ENCODE results near the gene PLA2G6.
"Not testable (repeated sequence)": the region's sequence is repeated elsewhere in the genome, so short reads cannot be mapped to it uniquely, and the experiment has no call there.

Gene PLA2G6

DNA sequence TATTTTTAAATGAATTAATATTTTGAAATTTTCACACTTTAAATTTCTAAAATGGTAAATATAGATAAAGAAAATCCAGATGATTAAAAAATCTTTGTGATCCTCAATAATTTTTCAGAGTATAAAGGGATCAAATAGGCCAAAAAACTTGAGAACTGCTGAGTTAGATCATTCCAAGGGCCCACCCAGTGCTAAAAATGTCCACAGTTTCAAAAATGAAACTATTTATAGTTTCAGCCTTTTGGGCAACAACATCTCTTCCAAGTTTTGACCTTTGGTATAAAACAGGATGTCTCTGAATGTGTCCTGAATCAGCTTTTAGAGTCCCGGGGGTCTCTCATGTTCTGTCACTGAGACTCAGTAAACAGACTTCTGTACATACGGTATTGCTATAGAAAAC, 50.2 kb downstream of the PLA2G6 start:
- DNase-seq, result no peak

DNA sequence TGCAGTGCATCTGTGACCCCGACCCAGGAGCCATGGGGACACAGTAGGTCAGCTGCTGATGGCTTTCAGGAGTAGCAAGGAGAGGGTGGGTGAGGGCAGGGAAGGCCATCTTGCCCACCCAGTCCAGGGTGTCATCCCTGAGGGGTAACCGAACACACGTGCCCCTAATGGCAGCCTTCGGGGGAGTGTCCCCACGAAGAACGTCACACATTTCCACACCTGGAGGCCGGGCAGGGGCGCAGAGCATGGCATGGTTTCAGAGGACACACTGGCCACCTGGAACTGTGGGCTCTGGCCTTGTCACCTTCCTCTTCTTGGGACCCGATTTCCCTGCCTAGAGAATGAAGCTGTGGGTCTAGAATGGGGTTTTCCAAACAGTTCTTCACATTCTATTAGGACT, 51.8 kb downstream of the PLA2G6 start:
- DNase-seq, result no peak

DNA sequence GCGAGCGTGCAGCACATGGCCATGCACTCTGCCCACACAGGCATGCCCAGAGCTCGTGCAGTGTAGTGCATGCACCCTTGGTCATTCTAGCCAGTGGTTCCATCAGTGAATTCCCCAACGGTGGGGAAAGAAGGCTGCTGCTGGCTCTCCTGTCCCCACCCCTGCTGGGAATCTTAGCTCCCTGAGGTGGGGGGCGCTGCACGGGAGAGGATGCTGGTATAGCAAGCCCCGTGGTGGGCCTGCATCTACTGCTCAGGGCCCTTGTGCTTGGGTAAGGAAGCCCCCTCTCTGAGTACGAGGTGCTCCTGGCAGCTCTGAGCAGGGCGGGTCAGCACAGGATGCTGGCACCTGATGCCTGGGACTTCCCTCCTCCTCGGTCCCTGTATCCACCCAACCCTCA, 52.6 kb downstream of the PLA2G6 start:
- no peak for DNase-seq

DNA sequence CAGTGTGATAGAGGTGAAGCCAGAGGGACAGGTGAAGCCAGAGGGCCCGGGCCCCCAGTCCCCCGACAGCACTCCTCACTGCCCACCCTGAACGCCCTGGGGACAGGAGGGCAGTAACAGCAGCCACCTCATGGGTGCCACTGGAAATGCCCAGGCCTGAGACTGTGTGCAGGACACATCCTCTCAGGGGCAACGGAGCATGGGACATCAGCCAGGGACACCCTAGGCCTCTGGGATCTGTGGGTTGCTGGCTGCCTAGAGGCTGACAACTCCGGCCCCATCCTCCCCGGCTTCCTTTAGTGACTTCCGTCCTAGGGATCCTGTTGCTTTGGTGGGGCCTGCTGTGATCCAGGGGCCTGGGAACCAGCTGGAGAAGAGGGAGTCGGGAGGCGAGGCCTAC, 53.8 kb downstream of the PLA2G6 start:
- DNase-seq, result no peak

DNA sequence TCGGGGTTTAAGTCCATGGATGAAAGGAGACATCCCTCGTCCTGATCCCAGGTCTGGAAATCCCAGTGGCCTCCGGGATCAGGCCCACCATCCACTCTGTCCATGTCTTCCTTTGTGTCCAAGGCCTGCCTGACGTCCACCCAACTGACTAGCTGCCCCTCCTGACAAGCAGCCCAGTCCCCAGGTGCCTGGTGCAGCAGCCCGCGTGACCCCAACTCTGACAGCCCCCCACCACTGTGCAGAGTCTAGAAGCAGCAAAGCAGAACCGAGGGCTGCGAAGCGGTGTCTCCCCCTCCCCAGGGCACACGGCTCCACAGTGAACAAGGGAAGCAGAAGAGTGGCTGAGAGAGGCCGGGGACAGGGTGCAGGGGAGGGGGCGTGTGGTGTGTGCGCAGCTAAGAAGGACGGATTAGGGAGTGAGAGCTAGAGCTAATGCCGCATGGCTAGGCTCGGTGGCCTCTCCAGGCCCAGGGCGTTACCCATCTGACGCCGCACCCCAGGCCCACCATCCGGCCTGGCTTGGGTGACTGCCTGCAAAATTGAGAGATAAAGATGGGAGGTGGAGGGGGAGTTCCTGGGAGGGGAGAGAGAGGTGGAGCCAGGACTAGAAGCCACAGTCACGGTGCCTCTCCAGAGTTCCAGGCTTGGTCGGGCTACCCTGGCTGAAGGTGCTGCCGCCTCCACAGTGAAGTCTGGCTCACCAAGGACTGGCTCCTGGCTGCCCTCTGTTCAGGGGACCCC, 54.5 kb downstream of the PLA2G6 start:
- DNase-seq, result no peak

DNA sequence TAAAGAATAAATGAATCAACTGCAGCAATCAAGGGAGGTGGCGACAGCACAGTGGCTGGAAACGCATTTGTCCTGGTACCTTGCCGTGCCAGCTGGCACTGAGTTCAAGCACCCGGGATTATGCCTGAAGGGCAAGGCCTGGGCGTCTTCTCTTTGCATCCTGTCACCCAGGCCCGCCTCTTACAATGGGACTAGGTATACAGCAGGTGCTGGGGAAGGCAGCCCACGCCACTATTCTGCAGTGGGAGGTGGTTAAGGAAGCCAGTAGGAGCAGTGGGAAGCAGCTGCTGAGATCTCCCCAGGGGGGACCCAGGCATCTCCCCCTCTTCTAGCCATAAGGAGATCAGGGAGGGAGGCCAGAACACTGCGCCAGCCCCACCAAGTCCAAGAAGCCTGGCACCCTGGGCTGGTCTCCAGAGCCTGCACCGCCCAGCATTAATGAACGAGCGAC, 55.9 kb downstream of the PLA2G6 start:
- no peak for DNase-seq

DNA sequence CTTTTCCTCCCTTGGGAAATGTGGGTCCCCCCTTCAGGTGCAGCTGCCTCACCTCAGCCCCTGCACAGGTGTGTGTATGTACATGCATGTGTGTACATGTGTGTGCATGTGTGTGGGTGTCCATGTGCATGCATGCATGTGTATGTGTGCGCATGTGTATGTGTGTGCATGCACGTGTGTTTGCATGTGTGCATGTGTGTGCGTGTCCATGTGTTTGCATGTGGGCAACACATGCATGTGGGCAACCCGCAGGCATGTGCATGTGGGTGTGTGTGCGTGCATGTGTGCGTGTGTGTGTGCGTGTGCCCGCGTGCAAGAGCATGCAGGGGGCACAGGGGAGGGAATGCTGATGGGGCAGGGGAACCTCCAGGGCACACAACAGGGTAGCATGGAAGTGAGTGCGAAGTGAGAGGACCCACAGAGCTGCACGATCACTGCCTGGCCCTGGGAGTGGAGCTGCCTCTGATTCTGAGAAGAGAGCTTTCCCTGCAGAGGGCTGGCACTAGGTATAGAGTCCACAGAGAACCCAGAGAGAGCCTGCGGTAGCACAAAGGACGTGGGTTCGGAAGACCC, 56.5 kb downstream of the PLA2G6 start:
- DNase-seq, result no peak

DNA sequence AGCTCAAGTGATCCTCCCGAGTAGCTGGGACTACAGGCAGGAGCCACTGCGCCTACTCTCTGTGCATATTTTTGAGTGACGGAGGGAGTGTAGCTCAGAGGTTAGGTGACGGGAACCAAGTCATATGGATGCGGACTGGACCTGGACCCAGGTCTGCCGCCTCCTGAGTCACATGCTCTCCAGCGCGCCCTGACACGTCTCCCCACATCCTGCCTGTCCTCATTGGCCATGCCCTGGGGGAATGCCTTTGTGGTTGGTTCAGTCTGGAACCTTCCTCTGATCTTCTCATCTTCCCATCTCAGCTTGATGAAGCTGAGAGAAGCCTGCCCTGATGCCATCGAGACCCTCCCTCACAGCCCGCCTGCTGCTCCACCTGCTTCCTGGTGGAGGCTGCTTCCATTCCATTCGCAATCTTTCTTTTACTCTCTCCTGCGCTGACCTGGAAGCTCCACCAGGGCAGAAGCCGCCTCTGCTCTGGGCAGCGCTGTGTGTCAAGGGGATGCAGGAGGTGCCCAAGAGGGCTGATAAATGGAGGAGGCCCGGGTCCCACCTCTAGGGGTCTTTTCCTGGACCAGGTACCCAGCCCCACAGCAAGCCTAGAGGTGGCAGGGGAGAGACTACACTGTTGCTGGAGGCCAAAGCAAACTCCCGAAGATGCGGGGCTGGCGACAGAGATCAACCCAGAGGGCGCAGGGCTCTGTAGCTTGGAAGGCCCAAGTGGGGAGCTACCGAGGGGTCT, 57.2 kb downstream of the PLA2G6 start:
- no peak for DNase-seq

DNA sequence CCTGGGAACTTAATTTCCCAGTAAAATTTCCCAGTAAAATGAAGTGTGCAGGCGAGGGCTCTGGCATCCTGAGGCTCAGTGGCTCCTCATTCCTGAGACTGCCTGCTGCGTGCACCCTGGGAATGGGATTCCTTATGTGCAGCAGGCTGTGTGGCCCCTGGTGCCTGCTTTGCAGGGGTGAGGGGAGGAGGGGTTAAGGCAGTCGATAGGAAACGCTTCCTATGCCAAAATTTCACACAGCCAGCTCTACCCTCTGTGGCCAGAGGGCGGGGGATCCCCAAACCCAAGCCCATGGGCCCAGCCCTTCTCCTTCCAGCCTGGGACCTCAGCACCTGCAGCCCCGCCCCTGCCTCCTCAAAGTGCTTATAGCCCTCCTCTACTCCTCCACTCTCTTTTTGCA, 59.0 kb downstream of the PLA2G6 start:
- DNase-seq, result no peak

DNA sequence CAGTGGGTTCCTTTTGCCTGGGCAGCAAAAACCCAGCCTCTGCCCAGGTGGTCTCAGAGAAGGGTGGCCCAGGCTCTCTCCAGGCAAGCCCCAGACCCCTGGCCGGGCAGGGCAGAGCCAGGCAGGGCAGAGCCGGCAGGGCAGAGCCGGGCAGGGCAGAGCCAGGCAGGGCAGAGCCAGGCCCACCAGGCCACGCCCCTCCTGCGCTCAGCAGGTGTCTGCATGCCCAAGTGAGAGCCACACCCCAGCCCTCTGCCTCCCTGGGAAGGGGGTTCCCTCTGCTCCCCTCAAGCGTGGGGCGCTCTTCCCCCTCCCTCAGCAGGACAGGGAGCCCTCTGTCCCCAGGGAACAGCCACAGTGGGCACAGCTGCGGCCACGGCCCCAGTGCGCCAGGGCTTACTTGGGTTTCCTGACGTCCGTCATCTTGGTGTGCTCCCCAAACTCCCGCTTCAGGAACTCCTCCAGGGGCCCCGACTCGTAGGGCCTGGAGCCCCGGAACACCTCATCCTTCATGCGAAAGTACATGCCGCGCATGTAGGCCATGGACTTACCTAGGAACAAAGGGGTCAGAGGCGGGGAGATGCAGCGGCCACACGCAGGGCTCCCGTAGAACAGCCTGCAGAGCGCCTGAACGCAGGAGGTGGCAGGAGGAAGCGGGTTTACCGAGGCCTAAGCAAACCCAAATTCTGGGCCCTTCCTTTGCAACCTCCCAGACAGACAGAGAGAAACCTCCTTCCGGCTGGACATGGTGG, 61.1 kb downstream of the PLA2G6 start:
- no peak for DNase-seq

DNA sequence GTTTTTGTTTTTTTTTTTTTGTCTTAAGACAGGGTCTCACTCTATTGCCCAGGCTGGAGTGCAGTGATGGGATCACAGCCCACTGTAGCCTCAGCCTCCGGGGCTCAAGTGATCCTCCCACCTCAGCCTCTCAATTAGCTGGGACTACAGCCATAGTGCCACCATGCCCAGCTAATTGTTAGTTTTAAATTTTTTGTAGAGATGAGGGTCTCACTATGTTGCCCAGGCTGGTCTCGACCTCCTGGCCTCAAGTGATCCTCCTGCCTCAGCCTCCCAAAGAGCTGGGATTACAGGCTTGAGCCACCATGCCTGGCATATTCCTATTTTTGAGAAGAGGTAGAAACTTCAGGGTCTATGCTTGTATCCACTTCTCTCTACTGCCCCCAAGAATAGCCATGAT, 62.9 kb downstream of the PLA2G6 start:
- not testable (repeated sequence) for DNase-seq

DNA sequence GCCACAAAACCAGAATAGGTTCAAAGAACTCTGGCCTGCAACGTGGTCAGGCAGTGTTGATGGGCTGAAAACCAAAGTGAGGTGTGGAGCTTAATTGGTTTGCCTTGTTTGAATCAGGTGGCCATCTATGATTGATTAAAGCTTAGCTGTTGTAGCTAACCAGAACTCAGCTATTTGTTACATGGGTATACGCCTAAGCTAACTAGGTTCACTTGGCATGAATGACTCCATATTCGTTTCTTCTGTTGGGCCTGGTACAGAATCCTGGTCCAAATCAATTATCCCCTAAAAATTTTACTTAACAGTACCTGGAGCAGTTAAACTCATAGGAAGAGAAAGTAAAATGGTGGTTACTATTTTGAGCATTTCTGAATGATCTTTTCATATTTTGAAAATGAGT, 63.4 kb downstream of the PLA2G6 start:
- no peak for DNase-seq

DNA sequence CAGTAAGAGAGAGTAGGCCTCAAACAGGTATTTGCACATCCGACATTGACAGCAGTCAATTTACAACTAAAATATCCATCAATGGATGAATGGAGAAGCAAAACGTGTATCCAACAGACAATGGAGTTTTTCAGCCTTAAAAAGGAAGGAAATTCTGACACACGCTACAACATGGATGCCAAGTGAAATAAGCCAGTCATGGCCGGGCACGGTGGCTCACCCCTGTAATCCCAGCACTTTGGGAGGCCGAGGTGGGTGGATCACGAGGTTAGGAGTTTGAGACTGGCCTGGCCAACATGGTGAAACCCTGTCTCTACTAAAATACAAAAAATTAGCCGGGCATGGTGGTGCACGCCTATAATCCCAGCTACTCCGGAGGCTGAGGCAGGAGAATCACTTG, 64.1 kb downstream of the PLA2G6 start:
- DNase-seq, result not testable (repeated sequence)

DNA sequence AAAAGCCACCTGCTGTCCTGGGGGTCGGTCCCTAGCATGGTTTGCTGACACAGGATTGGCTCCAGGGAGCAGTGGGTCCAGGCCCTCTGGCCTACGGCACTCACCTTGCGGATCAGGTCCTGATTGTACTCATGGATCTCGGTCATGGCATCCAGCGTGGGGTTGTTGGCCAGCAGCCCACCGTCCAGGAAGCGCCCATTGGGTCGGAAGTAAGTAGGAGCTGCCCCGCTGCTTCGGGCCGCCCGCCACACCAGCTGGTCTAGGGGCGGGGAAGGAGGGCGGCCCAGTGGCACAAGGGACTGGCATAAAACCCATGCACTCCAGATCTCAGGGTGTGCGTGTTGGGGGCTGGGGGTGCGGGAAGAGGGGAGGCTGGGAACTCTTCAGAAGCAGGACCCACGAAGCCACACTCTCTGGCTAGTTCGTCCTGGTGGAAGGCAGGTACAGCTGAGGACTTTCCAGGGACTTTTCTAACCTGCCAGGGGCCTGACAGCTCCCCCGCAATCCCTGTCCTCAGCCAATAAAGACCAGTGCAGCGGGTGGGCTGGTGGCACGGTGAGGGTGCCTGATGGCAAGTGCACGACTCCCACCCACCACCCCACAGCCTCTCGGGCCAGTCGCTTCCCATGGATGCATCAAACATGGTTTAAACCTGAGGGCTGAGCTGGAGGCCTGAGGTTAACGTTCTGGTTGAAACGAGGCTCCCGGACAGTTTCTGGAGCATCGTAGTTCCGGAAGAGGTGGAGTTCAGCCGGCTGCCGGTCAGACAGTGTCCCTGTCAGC, 66.0 kb downstream of the PLA2G6 start:
- DNase-seq, result no peak

DNA sequence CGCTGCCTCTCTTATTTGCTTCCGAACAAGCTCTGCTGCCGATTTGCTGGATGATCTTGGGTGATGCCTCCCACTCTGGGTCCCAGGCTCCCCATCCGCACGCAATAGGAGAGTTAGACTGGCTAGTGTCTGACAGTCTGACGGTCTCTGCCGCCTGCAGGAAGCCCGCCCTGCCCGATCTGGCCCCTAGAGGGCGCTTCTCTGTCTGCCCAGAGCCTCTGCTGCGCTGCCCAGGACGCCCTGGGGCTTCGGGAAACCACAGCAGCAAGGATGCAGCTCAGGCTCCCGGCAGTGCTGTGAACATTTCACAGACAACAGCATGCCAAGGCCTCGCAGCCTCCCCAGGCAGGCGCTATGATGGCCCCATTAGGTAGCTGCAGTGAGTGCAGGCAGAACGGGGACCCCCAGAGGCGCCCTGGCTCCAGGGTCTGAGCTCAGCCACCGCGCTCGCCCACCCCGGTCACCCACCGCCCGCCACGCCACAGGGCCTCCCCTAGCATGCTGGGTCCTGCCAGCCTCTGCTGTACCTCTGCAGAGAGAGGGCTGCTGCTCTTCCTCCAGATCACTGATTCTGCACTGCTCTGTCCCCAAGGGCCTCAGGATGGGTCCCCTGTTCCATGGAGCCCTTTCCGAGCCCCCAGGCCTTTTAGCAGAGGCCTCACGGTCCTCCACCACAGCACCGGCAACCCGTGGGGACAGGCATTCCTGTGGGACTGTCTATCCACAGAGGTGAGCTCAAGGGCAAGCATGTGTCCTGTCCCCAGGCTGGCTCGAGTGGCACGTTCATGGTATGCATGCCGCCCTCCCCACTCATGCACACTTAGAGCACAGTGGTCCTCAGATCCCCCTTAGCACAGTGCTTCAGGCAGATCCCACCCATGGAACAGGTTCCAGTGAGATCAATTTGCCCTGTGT, 66.9 kb downstream of the PLA2G6 start:
- DNase-seq, result peak; percentile 29

DNA sequence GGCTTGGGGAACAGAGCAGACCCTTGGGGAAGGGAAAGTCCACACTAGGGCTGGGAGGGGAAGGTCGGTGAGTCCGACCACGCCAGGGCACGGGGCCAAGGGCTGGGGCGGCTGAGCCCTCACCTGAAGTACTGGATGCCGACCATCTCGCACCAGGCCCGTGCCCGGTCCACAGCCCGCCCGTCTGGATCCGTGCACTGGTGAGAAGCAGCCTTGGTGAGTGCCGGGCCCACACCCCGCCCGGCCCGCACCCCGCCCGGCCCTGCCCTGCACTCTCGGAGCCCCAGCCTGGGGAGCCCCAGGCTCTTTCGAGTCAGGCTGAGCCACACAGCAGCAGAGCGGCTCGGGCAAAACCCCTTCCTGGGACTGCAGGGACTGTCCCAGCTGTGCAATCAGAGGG, 69.2 kb downstream of the PLA2G6 start:
- no peak for DNase-seq

DNA sequence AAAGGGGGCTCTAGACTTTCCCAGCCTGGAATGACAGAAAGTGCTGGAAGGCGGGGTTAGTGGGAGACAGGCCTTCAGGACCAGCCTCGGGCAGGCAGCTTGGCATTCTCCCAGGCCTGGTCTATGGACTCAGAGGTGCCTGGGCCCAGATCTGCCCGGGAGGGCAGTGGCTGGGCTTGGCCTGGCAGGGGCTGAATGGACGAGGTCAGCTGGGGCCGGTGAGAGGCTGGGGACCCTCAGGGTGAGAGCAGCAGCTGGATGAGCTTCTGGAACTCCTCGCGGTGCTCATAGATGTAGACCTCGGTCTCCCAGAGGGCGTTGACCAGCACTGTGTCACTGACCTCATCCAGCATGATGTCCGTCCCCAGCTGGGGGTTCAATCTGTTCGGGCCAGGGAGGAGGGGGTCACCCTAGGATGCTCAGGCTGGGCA, 69.7 kb downstream of the PLA2G6 start:
- no peak for DNase-seq

DNA sequence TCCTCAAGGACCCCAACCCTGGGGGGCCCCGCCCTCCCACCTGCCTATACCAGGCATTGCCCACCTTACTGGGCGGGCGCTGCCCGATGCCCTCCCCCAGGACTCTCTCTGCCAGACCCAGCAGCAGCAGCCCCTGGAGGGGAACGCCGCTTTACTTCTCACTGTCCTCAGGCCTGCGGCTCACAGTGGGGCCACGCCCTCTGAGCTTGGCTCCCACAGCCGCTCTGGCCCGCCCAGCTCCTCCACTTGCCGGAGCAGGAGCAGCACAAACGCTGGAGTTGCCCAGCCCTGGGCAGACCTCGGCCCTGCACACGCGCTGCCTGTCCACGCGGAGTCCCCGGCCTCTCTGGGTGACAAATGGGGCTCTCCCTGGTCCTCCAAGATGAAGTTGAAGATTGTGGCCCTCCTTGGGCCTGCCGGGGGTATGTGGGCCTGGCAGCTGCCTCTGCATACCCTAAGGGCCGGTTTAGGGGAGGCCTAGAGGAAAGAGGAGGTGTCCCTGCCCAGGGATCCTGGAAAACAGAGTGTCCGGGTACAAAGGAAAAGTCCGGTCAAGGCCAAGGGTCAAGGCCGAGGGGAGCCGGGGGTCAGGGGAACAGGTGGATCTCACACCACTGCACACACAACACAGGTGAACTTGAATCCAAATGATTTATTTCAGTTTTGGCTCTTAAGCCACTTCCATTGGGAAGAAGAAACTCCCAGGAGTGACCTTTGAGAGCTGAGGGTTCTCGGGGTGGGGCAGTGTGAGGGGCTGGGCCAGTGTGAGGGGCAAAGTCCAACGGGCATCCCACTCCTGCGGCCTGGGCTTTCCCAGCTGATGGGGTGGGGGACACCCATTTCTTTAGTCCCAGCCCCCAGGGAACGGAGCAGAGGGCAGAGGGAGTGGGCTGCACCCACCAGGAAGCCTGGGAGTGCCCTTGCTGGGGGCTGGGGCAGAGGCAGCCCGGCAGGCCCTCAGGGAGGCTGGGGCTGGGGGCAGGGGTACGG, 70.5 kb downstream of the PLA2G6 start:
- no peak for DNase-seq

DNA sequence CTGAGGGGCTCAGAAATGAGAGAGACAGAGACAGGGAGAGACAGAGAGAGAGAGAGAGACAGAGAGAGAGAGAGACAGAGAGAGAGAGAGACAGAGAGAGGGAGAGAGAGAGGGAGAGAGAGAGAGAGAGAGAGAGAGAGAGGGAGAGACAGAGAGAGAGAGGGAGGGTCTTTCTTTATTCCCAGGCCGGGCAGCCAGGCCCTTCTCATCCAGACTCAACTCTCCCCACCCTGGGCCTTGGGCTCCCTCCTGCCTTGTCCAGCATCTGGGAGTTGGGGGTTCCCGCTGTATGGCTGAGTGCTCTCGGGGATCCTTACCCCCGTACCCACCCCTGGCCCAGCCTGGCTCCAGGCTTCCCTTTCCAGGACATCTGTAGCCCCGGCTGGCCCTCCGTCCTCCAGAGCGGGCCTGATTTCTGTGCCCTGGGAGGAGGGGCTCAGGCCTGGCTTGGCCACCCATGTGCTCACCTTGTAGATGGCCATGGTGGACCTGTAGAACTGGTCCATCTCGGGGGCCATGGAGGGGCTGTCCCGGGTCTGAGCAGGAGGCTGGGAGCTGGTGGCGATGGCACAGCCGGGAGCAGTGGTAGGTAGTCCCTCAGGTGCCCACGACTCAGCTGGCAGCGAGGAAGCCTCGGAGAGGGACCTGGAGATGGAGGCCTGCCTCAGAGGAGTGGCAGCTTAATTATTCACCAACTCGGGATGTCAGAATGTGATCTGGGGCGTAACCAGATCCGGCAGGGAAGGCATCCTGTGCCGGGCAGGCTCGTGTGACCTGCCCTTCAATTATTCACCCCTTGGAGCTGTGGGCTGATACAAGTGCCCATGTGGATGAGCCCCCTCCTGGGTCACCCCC, 71.4 kb downstream of the PLA2G6 start, which contains the start of gene BAIAP2L2:
BAIAP2L2 (minus strand) TSS at position 677 of the 855 bp plus-strand sequence; CDS start at position 518, 159 bp downstream.
- DNase-seq, result no peak
